ENCODE results near the gene C1QTNF1. TPM values are rescaled to one million over a fixed set of nuclear protein-coding genes. Genes with fewer than 3 reads are reported as not detected.
A peak's percentile ranks its signal among the peaks of the same experiment; 100 is the strongest.

Gene C1QTNF1
- total RNA-seq, 2 donors from 2014 or later: 14.6 to 16.7 TPM

DNA sequence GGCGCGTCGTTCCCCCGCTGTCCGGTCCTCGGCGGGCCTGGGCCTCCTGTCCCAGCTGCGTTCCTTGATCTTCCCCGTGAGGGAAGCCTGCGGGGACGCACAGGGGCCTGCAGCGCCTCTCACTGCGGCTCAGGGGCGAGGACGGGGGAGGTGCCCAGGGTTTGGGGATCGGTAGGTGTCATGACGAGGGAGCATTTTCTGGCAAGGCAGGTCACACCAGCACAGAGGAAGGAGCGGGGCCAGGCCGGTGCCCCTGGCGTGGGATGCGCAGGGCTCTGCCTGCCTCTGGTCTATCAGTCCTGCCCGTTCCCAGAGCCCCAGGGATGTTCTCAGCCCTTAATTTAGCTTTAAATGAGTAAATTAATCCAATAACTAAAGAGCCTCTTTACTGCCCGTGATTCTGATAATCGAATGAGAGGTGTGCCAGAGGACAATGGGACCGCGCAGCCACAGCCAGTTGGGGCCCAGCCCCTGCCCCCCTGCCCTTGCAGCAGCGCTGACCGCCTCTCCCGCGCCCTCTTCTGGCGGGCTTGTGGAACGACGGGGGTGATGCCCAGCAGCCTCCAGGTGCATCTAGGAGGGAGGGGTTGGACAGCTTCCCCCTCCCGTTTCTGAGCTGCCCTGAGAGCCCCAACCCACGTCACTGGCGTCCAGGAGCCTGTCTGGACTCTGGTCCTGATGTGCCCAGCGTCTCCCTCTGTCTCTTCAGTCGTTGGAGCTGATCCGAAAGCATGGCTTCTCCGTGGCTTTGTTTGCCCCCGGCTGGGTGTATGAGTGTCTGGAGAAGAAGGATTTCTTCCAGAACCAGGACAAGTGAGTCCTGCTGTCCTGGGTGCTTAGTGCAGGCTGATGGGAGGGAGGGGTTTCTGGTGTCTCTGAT is 58.6 kb downstream of the C1QTNF1 start:
- intact Hi-C loops (cut with DNase I, micrococcal nuclease): loop anchor here in 1 of 2 donors (10.0 kb wide), 1 partner anchor 302 kb away; no protein-coding TSS in a partner anchor
- ATAC-seq: peak; percentile 52
- peak in 1 of 2 donors; percentile 49 for DNase-seq

DNA sequence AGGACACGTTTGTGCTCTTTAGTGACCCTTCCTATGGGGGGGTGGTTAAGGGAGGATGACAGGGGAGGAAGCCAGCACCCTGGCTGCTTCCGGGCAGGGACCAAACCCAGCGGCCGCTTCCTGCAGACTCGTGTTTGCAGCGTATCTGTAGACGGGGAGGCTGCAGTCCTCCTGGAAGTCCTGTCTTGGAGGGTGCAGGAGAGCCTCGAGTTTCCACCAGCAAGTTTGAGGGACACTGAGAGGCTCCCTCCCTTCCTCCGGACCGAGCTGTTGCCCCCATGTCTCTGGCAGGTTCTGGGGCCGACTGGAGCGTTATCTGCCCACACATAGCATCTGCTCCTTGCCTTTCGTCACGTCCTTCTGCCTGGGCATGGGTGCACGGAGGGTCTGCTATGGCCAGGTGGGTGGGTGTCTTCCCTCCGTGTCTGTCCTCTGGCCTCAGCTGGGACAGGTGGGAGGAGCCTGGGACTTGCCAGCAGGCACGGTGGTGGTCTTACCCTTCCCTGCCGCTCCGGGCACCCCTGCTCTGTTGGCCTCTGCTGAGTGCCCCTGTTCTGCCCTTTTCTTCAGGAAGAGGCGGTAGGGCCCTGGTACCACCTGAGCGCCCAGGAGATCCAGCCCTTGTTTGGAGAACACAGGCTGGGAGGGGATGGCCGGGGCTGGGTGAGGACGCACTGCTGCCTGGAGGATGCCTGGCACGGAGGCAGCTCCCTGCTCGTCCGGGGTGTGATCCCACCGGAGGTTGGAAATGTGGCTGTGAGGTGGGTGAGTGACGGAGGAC is 59.4 kb downstream of the C1QTNF1 start:
- intact Hi-C loops (cut with DNase I, micrococcal nuclease): loop anchor here in 1 of 2 donors (10.0 kb wide), 1 partner anchor 301 kb away; no protein-coding TSS in a partner anchor
- DNase-seq: no peak
- no peak for ATAC-seq

DNA sequence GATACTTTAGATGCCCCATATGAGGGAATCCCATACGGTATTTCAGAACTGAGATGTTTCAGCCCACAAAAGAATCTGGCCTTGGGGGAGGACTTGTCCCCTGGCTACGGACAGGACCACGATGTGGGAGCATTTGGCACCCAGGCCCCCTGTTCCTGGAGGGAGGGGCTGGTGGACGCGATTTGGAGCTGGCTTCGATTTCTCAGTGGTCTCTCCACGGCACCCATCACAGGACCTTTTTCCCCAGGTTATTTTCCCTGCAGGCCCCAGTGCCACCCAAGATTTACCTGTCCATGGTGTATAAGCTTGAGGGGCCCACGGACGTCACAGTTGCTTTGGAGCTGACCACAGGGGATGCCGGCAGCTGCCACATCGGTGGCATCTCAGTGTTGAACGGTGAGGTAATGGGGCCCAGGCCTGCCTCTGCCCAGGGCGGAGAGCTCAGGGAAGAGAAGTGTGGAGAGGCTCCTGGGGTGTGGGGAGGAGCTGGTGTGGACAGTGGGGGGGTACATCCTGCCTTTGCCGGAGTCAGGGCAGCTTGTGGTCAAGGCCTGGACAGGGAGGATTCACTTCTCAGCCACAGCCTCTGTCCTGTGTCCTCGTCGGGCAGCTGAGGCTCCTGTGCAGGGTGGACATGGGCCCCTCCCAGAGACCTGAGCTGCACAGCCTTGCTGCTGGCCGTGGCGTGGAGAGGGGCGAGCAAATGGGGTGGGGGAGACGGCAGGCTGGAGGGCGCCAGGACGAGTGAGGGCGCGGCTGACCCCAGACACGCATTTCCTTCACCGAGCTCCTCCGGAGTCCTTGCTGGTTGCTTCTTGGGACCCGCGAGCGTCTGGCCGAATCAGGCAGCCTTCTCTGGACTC is 60.6 kb downstream of the C1QTNF1 start:
- DNase-seq (no peak), ATAC-seq (no peak)
- intact Hi-C loops (cut with DNase I, micrococcal nuclease): loop anchor here (5.0 to 10.0 kb wide), 2 partner anchors 300 to 308 kb away; no protein-coding TSS in a partner anchor

DNA sequence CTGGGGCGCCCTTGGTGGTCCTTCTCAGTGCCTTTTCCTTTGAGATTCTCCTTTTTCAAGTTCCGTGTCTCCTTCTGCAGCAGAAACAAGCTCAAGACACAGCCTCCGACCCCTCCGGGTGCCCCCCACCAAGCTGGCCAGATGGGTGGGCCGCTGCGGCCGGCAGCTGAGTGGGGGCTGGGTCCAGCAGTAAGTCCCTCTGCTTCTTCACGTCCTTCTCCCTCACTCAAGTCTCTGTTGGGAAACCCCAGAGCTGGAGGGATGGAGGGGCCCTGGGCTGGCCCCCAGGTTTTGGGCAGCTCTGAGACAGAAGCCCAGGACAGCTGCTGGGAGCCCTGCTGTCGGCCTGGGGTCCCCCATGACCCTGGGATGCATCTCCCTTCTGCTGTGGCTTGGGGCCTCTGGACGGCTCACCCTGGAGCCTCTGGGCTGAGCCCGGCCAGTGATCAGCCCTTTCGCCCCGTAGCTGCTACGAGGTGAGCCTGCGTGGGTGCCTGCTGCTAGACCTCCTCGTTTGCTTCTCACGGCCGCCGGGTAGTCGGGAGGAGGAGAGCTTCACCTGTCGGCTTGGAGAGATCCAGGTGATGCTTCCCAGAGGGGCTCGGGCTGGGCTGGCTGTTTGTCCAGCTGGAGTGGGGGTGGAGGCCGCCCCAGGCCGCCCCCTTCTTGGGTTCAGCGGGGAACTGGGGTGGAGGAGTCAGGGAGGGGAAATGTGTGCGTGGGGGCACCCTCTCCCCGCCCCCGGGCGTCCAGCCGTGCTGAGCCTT is 61.4 kb downstream of the C1QTNF1 start:
- no peak for ATAC-seq
- DNase-seq: no peak
- intact Hi-C loops (cut with DNase I, micrococcal nuclease): loop anchor here (5.0 to 10.0 kb wide), 2 partner anchors 299 to 307 kb away; no protein-coding TSS in a partner anchor

DNA sequence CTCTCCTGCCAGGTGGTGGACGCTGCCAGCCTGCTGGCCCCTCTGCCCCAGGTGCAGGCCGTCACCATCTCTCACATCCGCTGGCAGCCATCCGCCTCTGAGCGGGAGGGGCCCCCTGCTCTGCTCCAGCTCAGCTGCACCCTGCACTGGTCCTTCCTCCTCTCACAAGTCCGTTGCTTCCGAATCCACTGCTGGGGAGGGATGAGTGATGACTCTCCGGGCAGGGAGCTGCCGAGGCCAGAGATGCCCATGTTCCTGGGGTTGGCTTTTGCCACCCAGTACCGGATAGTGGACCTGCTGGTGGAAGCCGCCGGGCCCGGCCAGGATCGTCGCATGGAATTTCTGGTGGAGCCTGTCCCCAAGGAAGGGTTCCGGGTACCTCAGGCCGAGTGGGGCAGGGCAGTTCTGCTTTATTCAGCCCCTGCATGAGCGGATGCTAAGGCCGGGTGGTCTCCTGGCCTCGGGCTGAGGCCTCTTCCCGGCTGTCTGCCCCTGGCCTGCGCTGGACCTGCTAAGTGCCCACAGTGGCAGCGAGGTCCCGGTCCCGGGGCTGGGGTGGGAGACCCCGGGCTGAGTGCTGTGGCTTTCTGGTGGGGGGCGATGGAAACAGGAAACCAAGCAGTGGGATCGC is 62.1 kb downstream of the C1QTNF1 start:
- no peak for ATAC-seq
- intact Hi-C loops (cut with DNase I, micrococcal nuclease): loop anchor here (5.0 to 10.0 kb wide), 2 partner anchors 299 to 306 kb away; no protein-coding TSS in a partner anchor
- no peak for DNase-seq

DNA sequence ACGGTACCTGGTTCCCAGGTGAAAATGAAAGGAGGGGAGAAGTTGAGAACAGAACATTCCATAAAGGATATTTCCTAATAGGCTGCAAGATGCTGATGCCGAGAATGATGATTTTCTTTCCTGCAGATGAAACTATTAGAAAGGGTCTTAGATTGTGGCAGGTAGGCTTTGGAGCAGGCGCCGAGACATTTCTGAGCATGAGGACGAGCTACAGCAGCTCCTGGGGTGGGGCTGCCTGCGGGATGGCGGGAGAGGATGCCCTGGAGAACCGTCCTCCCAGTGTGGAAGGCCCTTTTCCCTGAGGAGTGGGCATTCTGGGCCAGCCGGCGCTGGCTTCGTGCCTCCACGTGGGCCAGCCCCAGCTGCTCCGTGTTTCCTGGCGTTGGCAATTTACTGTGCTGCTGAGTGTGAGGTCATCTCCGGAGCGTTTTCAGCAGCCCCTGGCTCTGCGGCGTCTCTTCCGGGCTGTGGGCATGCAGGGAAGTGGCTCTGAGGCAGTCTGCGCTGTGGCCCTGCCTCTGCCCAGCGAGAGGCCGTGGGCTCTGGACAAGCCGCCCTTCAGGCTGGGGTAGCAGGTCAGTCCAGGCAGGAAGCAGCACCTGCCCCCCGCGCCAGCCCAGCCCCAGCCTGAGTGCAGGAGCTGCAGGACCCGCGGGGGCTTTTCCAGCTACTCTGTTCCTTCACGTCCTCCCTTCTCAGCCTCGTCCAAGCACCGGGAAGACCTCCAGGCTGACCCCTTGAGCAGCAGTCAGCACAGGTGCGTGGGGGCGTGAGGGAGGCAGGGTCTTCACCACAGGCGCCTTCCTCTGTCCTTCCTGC is 62.8 kb downstream of the C1QTNF1 start:
- intact Hi-C loops (cut with DNase I, micrococcal nuclease): loop anchor here (5.0 to 10.0 kb wide), 2 partner anchors 298 to 305 kb away; no protein-coding TSS in a partner anchor
- ATAC-seq (no peak), DNase-seq (no peak)

DNA sequence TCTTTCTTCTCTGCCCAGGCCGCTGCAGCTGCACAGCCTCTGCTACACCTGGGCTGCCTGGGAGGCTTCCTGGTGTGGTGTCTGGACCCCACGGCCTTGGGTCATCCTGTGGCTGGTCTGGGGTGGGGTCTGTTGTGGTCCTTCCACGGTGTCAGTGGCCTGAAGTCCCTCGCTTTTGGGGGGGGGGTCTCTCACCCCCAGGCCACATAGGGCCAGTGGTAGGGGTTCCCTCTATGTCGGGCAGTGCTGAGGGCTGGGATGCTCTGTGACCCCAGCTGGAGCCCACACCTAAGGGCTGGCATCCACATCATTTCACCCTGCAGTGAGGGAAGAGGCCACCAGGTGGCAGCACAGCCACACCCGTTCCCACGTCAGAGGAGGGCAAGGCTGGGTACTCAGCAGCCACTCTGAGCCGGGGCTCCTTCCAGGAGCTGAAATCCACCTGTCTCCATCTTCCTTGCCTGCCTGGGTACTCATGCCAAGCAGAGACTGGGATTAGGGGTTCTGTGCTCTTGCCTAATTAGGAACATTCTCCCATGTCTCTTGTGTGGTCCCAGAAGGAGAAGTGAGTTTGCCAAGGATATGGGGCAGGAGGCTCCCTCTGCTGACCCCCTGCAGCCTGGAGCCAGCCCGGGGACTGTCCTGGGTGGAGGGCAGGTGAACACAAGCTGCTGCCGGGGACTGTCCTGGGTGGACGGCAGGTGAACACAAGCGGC is 63.6 kb downstream of the C1QTNF1 start:
- peak in 1 of 2 donors; percentile 82 for DNase-seq
- intact Hi-C loops (cut with DNase I, micrococcal nuclease): loop anchor here (5.0 to 10.0 kb wide), 2 partner anchors 297 to 305 kb away; no protein-coding TSS in a partner anchor
- ATAC-seq: peak; percentile 58

DNA sequence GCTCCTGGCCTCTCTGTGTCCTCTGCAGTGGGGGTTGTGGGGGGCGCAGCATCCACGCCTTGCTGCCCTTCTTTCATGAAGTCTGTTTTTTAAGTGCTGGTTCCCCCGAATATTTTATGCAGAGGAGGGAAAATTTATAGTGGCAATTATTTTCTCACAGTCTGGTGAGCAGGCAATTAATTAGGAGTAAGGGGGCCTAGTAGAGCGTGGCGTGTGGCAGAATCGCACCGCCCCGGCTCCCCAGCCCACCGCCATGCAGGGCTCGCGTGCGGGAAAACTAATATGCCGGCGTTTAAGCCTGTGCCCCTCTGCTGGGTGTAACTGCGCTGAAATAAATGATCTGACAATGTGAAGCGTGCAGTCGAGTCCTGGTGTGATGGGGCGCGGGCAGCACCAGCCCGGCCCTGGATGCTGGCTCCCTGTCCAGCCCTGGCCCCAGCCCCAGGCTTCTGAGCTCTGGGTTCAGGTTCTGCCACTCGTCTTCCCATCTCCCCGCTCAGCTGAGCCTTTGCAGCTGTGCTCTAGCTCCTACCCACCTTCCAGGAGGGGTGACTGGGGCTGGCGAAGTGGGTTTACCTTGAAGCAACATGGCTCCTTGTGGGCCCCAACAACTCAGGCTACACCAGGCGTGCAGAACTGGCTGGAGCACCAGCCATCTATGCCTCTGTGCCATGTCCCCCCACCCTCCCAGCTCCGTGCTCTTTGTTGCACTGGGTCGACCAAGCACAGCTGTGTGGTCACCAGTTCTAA is 64.5 kb downstream of the C1QTNF1 start:
- no peak for DNase-seq
- no peak for ATAC-seq
- intact Hi-C loops (cut with DNase I, micrococcal nuclease): loop anchor here (5.0 to 10.0 kb wide), 2 partner anchors 296 to 304 kb away; no protein-coding TSS in a partner anchor

DNA sequence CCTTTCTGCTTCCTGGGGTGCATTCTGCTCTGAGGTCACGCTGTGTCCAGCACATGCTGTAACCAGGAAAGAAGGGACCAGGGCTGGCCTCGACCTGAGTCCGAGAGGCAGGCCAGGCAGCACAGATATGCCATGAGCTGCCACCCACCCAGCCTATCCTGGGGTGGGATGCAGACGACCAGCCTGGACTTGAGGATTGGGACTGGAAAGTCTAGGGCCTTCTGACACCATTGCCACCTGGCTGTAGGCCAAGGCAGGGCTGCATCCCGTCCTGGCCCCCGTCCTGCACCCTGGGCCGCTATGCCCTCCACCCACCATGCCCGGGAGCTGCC is 65.0 kb downstream of the C1QTNF1 start:
- intact Hi-C loops (cut with DNase I, micrococcal nuclease): loop anchor here (5.0 to 10.0 kb wide), 2 partner anchors 296 to 303 kb away; no protein-coding TSS in a partner anchor
- no peak for ATAC-seq
- no peak for DNase-seq

DNA sequence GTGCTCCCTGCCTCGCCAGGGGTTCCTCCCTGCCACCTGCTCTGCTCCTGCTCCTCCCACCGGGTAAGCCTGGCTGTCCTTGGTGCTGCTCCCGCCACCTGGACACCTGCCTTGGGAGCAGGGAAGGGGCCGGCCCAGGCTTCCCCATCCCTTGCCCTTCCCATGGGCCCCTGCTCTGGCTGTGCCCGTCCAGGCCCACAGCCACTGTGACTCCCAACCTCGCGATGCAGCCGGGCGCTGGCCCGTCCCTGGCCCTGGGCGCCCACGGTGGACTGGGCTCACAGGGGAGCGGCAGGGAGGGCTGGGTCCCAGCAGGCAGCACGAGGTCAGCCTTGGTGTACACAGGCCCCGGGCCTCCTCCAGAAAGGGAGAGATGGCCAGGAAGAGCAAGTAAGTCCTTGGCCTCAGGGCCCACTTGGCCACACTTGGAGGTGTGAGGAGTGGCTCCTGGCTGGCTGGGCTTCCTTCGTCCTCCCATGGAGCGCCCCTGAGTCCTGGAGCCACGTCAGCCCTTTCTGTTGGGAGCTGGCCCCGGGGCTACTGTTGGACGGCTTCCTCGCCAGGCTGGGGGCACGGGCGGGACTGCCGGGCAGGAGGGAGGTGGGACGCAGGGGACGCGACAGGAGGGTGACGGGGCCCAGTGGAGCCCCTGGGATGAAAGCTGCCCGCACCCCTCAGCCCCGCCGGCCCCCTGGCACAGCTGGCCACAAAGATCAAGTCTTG is 65.9 kb downstream of the C1QTNF1 start:
- ATAC-seq: peak; percentile 19
- intact Hi-C loops (cut with DNase I, micrococcal nuclease): loop anchor here (5.0 to 10.0 kb wide), 2 partner anchors 295 to 302 kb away; no protein-coding TSS in a partner anchor
- no peak for DNase-seq

DNA sequence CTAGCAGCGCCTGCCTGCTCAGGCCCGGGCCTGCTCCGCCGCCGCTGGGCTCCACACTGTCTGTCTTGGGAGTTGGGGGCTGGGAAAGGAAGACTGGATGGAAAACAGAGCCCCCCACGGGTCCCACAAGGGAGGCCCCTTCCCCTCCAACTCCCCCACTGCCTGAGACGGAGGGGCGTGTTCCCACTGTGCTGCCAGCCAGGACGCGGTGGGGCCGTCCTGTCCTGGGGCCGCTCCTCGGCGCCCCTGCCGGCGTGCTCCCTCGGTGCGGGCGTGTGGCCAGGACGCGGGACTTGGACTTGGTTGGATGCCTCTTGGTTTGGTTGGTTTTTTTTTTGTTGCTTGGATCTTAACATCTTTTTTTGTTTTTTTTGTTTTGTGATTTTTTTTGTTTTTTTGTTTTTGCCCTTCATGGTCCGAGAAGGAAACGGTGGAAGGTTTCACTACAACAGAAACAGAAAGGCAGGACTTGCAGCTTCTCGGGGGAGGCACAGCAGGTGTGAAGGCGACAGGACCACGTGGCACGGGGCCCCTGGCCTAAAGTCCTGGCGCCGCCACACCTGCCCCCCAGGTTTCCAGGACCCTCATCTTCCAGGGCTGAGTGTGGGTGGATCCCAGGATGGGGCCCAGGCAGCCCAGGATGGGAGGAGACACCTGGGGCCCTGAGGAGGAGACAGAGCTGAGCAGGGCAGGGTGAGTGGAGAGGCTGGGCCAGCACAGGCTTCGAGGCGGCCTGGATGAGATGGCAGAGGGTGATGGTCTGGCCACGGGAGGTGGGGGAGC is 66.7 kb downstream of the C1QTNF1 start:
- peak; percentile 50 for ATAC-seq
- intact Hi-C loops (cut with DNase I, micrococcal nuclease): no loop called here
- peak in 1 of 2 donors; percentile 46 for DNase-seq

DNA sequence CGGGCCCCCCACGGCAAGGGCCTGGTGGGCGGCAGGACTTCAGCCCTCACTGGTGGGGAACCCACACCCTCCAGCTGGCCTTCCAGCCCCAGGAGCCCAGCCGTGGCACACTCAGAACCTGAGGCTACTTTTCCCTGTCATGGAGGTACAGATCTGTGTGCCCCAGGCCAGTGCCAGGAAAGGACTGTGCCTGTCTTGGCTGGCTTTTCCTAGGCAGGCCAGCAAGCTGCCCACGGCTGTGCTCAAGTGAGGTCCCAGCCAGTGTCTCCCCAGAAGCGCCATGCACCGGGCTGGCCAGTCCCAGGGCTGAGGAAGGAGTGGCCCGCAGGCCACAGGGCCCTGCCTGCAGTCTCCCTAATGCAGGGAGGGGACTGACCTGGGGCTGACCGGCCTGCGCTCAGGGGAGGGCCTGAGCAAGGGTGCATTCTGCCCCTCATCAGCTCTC is 67.3 kb downstream of the C1QTNF1 start:
- DNase-seq (no peak), ATAC-seq (no peak)
- intact Hi-C loops (cut with DNase I, micrococcal nuclease): no loop called here

DNA sequence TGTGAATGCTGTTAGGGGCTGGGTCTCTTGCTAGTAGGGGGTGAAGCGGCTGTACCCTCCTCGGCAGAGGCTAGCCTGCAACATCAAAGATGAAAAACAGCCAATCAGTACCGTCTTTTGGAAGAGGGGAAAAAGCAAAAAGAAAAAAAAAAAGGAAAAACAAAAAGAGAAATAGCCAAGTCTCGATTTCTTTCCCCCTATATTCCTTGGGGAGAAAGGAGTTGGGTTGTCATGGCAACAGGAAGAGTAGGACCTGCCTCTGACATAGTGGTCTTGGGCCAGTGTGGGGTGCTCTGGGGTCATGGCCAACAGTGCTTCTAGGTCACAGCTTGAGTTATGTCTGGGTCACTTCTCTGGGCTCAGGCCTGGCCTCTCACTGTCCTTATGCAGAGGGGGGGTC is 68.6 kb downstream of the C1QTNF1 start:
- intact Hi-C loops (cut with DNase I, micrococcal nuclease): no loop called here

DNA sequence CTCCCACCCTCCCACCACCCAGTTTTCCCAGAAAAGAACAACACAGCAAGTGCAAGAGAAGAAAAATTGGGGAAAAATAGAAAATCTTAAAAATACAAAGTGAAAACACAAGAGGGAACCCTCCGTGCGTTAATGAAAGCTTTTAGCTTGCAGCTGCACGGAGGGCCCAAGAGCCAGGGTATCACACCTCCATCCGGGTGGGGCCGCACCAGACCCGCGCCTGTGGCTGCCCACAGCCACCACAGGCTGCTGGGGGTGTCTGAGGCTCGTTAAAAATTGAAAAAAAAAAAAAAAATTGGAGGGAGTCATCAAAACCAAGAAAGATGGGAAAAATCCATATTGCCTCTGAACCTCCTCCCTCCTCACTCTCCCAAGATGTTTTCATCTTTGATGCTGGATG is 69.3 kb downstream of the C1QTNF1 start:
- DNase-seq (no peak), ATAC-seq (no peak)
- intact Hi-C loops (cut with DNase I, micrococcal nuclease): no loop called here

More for the DNA sequence above, 68.6 kb downstream of the C1QTNF1 start:
- no peak for ATAC-seq
- DNase-seq: no peak

All from left colon (tissue), 2 donors.